Inflammatory macrophage treated with lipopolysaccharide for 4 hours (primary cell): ENCODE results near the gene ENAH.
"Not testable (repeated sequence)": the region's sequence is repeated elsewhere in the genome, so short reads cannot be mapped to it uniquely, and the experiment has no call there.

Source experiments
- DNase-seq: peaks from one replicate; pipeline ENCODE4 v3.0.0-alpha.2; 2020

Gene ENAH

DNA sequence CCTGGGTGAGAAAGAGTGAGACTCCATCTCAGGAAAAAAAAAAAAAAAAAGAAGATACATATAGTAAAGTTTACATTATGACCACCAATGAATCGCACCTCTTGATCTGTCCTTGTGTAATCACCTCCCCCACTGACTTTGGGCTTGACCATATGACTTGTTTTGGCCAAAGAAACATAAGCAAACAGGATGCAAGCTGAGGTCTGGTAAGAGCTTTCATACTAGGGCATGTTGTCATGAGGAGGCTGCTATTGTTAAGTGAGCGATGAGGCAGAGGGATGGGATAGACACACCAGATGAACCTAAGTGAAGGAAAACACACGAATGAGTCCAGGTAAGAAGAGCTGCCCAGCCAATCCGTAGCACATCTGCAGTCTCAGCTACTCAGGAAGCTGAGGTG is 10.7 kb downstream of the ENAH start:
- DNase-seq = no peak

DNA sequence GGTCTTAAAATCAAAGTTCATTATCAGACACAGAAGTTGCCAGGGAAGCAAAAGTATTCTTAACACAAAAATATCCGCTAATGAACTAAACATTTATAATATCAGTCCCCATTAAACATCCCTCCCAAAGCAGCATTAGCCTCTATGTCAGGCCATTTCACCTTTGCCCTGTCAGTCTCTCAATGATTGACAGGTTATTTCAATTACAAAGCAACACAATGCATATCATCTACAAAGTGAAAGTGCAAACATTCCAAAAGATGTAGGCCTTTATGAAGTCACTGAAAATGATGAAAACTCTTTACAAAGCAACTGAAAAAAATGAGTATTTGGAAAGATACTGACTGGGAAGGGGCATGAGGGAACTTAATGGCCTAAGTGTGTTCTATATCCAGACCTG is 14.1 kb downstream of the ENAH start:
- DNase-seq = no peak

DNA sequence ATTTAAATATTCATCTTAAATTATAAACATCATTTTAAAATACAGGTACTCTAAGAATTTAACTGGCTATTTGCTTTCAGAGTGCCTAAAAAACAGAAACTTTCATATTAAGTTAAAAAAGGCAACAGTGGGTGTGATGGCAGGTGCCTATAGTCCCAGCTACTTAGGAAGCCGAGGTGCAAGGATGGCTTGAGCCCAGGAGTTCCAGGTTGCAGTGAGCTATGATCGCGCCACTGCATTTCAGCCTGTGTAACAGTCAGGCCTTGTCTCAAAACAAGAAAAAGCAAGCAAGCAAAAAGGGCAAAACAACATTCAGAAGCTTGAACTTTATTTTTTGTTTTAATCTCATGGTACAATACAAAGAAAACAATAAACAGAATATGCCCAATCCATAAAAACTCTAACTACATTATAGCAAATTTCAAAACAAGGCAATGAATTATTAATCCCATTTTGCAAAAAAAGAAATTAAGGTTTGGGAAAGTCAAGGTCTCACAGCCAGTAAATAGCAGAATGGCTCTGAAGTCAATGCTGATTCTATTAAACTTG is 15.2 kb downstream of the ENAH start:
- DNase-seq = no peak

DNA sequence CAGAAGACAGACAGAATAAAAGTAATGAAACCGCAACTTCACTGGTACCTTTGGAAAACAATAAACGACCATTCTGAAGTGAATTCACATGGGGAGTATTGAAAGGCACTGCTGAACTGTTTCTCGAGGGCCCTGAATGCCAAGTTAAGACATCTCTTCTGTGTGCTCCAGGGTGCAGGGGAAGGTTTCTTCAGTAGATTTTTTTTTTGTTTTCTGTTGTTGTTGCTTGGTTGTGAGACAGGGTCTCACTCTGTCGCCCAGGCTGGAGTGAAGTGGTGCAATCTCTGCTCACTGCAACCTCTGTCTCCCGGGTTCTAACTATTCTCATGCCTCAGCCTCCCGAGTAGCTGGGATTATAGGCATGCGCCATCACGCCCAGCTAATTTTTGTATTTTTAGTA is 15.9 kb downstream of the ENAH start:
- not testable (repeated sequence) for DNase-seq

DNA sequence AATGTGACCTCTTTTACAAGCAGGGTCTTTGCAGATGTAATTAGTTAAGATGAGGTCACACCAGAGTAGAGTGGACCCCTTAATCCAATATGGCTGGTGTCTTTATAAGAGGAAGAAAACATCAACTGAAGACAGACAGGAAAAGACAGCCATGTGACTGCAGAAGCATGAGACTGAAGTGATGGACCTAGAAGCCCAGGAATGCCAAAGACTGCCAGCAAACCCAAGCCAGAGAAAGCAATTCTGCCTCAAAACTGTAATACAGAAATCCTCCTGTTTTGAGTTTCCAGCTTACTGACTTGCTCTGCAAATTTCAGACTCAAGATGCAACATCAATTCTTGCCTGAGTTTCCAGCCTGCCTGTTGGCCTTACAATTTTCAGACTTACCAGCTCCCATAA is 17.3 kb downstream of the ENAH start:
- no peak for DNase-seq

DNA sequence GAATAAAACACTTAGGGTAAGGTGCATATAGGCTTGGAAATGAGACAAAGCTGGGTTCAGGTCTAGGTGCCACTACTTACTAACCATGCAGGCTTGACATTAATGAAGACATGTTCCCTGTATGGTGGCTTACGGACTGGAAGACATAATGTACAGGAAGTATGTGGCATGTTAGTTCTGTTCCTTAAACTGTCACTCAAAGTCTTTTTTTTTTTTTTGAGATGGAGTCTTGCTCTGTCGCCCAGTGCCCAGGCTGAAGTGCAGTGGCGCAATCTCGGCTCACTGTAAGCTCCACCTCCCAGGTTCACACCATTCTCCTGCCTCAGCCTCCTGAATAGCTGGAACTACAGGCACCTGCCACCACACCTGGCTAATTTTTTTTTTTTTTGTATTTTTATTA is 20.1 kb downstream of the ENAH start:
- DNase-seq = not testable (repeated sequence)

DNA sequence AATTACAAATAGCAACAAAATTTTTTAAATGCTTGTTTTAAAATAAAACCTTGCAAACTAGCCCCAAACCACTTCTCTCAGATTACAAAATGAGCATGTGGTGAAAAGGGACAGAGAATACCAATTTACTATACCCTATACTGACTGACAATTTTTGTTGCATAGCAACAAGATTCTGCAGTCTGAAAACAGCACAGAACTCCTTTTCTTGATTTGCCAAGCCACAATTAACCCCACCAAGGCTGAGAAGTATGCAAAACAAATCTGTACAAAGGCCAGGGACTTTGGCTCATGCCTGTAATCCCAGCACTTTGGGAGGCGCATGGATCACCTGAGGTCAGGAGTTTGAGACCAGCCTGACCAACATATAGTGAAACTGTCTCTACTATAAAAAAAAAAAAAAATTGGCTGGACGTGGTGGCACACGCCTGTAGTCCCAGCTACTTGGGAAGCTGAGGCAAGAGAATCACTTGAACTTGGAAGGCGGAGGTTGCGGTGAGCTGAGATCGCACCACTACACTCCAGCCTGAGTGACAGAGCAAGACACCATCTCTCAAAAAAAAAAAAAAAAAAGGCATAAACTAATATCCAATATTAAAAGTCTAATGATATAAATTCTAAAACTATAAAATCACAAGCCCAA is 21.8 kb downstream of the ENAH start:
- DNase-seq = no peak

DNA sequence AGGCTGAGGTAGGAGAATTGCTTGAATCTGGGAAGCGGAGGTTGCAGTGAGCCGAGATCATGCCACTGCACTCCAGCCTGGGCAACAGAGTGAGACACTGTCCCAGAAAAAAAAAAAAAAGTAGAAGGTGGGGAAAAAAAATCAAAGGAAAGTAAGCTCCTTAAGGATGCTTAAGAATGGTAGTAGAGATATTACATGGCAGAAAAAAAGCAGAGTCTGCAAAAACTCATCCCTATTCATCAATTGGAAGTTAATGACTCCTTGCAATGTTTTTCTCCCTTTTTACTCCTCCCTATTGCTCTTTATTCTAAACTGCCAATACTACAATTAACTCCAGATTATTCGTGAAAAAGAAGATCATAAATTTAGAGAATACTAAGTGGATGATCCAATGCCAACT is 23.4 kb downstream of the ENAH start:
- DNase-seq = no peak

DNA sequence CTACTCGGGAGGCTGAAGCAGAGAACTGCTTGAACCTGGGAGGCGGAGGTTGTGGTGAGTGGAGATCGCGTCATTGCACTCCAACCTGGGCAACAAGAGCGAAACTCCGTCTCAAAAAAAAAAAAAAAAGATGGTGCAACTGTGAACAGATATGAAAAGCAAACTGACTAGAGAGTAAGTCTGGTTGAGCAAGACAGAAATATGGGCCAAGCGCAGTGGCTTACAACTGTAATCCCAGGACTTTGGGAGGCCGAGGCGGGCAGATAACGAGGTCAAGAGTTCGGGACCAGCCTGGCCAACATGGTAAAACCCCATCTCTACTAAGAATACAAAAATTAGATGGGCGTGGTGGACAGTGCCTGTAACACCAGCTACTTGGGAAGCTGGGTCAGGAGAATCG is 24.1 kb downstream of the ENAH start:
- not testable (repeated sequence) for DNase-seq

DNA sequence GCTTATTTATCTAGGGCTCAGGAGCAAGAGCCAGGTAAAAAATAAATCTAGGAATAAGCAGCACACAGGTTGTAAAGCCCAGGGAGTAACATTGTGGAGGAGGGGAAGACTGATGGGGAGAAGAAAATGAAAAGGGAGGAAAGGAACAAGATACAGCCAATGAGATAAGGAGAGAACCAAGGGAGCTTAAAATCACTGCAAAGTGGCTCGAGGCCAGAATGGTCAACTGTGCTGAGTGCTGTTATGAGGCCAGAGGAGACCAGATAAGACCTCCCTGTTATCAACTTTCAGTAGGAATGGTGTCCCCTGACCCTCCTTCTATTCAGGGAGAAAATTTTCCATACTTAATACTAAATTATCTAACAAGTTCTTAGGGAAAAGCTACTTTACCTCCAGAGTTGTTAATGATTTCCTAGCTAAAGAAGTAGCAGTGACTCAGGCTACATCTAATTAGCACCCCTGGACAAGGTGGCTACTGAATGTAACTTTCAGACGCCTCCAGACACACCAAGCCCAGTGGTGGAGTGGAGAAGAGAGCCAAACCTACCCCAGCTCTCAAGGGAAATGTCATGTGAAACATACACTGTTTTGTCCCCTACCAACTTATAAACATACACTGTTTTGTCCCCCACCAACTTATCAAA is 25.5 kb downstream of the ENAH start:
- DNase-seq = no peak

DNA sequence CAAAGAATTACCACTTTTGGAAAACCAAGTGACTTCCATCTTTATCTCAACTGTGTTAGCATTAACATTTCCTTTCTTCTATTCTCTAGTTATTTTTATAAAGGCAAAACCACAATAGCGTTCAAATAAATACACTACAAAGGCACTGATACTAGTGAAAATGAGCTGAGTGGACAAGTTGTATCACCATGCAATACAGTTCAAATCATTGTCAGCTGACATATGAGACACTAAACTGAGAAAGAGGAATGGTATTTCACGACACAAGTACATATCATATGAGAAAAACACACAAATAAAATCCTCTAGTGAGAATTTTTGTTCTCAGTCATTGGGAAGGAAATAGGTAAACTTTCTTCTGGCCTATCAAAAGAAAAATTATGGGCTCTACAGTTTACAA is 26.2 kb downstream of the ENAH start:
- DNase-seq = no peak

DNA sequence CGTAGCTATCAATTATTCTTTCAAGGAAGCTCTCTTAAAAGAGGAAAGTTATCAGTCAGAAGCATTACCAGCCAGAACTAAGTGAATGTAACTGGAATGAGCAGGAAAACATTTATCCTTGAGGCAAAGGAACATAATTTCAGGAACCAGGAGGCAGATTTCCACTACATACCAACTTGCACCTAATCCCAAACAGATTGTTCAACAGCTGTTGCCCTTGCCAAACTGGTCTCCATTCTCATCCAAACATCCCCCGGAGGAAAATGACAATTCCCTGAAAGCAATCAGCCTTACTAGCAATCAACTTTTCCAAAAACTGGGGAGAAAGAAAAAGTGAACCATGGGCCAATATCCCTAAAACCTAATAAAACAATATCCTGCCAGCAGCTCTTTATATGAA is 35.0 kb downstream of the ENAH start:
- DNase-seq = no peak

DNA sequence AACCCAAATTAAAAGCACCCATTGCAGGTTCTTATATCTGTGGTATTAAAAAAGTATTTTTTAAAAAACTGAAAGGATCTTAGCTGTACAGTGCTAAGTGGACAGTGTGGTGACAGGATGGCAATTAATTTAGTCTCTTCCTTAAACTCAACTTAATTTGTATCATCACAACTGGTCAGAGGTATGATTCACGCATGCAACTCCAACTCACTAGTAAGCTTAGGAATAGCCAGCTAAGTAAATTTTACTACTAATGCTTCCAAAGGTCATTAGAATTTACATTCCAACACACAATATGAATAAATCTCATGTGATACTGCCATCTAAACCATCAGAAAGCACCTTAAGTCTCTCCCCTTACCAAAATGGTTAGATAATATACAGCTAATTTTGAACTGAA is 35.4 kb downstream of the ENAH start:
- DNase-seq = no peak

DNA sequence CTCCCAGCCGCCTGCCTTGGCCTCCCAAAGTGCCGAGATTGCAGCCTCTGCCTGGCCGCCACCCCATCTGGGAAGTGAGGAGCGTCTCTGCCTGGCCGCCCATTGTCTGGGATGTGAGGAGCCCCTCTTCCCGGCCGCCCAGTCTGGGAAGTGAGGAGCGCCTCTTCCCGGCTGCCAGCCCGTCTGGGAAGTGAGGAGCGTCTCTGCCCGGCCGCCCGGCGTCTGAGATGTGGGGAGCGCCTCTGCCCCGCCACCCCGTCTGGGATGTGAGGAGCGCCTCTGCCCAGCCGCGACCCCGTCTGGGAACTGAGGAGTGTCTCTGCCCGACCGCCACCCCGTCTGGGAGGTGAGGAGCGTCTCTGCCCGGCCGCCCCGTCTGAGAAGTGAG is 37.5 kb downstream of the ENAH start:
- not testable (repeated sequence) for DNase-seq

DNA sequence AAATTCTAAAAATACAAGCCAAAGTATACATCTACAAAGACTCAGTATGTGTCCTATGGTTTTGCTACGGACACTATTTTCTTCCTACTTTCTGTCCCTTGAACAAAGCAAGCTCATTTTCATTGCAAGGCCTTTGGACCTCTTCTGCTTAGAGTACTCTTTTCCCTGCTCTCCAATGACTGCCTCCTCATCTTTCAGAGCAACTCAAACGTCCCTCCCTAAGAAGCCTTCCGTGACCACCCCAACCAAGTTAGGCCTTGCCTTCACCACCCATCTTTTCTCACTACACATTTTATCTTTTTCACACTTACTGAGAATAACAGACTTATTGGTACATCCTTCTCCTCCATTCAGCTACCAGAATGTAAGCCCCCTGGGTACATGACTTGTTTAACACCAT is 39.9 kb downstream of the ENAH start:
- no peak for DNase-seq

DNA sequence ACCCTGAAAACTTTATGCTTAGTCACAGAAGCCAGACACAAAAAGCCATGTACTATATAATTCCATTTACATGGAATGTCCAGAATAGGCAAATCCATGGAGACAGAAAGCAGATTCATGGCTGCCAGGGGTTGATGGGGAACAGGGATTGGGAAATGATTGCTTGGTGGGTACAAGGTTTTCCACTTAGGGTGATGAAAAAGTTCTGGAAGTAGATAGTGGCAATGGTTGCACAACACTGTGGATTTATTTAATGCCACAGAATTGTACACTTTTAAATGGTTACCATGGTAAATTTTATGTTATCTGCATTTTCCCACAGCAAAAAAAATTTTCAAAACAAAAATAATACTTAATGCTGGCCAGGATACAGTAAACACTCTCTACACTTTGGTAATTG is 40.6 kb downstream of the ENAH start:
- DNase-seq = no peak

DNA sequence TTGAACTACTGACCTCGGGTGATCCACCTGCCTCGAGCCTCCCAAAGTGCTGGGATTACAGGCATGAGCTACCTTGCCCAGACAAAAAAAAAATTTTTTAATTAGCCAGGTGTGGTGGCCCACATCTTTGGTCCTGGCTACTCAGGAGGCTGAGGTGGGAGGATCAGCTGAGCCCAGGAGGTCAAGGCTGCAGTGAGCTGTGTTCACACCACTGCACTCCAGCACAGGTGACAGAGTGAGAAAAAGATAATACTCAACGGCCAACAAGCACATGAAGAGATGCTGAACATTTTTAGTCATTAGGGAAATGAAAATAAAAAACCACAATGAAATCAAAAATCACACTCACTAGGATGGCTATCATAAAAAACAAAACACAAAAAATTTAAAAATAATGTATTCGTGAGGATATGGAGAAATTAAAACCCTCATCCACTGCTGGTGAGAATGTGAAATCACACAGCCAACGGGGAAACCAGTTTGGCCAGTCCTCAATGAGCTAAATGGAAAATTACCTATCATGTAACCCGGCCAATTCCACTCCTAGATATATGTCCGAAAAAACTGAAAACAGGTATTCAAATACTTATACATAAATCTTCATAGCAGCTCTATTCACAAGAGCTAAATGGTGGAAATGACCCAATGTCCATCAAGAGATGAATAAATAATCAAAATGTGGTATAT is 41.2 kb downstream of the ENAH start:
- no peak for DNase-seq

DNA sequence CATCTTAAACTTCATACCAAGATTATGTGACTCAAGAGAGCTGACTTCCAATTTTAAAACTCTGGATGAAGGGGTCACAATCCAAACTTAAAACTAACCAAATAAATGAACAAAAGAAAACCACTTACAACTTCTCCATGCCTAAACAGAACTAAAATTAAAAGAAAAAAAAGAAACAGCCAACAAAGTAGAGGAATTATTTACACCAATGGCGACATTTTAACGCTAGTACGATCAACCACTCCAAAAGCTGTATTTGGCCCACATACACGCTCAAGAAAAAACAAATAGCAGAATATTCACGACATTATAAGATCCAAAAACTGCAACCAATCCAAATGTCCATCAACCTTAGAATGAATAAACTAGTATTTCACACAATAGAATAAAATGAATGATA is 42.4 kb downstream of the ENAH start:
- no peak for DNase-seq

DNA sequence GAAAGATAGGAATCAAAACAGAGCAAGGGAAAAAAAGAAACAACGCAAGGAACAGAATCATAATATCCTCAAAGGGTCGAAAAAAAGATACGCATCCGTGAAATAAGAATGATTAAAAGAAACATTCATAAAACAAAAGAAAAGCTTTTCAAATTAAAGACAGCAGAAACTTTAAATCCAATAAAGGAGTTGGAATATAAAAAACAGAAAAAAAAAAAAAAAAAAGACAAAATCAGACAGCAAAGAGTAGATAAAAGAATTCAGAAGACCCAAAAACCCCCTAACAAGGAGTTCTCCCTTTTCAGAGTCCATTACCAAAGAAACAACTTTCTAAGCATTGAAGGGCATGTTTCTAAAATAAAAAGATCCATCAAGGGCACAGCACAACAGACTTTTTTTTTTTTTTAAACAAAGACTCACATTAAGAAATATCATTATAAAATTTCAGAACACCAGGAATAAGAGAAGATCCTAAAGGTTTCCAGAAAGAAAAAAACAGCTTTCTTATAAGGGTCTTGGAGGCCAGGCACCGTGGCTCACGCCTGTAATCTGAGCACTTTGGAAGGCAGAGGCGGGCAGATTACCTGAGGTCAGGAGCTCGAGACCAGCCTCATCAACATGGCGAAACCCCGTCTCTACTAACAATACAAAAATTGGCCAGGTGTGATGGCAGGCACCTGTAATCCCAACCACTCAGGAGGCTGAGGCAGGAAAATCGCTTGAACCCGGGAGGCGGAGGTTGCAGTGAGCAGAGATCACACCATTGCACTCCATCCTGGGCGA is 44.7 kb downstream of the ENAH start:
- no peak for DNase-seq

DNA sequence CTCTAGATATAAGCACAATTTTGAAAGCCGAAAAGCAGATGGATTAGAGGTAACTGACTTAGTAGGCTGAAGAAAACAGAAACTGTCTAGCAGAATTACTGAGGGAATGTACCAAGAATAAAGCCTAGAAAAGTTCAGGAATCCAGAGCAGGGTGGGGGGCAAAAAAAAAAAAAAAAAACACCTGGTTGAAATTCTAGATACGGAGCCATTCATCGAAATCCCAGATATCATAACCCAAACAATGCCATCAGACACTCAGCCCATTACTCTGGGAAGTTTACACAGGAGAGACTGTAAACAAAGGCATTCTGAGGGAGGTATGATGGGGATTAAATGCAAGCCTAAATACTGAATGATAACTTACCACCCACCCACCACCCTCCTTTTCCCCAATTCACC is 45.6 kb downstream of the ENAH start:
- no peak for DNase-seq

DNA sequence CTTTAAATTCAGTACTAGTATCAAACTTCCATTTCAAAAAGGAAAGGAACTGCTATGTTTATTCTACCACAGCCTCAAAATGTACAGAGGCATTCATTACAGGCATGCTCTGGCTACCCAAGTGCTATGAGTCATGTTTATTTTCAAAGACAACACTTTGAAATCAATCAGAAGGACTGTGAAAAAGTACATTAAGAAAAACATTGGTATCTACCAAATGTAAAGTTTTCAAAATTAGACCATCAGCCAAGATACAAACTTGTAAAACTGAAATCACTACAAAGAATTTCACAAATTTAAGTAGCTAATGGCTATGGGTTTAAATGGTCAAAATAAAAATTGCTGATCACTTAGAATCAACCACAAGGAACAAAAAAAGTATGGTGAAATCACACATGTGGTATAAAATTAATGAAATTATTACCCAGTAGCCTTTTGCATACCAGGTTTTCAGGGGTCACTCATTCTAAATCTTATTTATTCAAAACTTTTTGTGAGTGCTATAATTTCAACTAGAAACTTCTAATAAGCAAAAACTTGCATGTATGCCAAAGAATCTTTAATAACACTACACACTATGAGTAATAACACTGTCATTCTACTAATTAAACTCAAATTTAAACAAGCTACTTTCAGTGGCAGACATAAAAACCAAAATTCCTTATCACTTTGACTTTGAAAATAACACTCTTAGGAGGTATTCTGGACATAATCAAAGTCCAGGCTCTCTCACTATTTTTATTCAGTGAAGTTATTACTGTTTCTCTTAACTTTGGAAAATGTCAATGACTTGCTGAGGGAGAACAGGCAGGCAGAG is 49.2 kb downstream of the ENAH start:
- no peak for DNase-seq

DNA sequence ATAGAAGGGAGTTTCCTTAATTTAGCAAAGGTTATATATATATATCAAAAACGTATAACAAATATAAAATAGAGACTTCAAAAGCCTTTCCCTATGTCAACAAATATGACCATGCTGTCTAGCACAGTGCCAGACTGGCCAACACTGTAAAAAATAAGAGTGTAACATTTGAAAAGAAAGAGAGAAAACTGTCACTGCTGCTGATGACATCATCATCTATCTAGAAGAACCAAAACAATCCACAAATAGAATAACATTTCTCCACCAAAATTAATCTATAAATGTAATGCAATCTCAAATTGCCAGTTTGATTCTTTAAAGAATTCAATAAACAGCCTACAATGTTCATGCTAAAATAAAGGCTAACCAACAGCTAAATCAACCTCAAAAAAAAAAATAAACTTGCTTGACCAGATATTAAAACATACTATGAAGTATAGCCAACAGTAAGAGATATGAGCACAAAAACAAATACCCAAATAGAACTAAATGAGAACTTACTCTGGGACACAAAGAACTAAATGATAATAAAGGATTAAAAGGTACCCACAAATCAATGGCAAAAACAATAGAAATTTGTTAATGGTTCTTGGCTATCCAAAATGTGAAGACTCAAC is 50.2 kb downstream of the ENAH start:
- no peak for DNase-seq
